Measurements from ENCODE around the gene AK3.

DNA sequence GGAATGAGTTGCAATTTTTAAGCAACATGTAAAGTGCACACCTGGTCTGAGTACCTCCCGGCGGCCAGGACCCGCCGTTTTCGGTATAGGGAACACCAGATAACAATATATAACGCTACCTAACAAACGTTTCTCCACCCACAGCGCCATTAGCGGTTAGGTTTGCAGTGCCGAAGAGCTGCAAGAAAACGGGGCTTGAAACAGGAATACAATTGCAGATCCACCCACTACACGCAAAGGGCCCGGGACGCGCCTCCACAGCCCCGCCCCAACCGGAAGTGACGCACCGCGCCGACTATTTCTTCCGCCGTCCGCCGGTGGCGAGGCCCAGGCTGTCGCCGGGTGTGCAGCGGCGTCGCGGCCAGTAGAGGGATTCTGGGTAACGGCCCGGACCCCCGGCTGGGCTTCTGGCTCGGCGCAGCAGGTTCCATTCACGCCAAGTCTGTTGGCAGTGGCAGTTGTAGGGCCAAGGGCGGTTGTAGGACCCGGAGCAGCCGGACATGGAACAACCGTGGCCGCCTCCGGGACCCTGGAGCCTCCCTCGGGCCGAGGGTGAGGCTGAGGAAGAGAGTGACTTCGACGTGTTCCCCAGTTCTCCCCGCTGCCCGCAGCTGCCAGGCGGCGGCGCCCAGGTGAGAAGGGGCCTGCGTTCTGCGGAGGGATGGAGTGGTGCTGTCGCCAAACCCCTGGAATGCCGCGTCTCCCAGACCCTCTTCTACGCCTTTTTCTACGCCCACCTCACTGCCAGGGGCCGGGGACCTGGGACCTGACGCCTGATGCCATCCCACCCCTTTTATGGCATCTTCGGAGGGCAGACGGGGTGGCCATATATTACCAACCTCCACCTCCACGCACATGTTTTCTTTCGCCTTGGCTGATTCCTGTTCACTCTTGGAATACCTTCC, 61.5 kb downstream of the AK3 start, which contains the start of gene CDC37L1:
- peak; percentile 44 to 75 (median 67) for TF ChIP-seq CTCF (IDR thresholded peaks at IDR 0.05)
- TF ChIP-seq POLR2A (IDR thresholded peaks at IDR 0.05): peak; percentile 94
